Measurements from ENCODE around the gene PHEX.

DNA sequence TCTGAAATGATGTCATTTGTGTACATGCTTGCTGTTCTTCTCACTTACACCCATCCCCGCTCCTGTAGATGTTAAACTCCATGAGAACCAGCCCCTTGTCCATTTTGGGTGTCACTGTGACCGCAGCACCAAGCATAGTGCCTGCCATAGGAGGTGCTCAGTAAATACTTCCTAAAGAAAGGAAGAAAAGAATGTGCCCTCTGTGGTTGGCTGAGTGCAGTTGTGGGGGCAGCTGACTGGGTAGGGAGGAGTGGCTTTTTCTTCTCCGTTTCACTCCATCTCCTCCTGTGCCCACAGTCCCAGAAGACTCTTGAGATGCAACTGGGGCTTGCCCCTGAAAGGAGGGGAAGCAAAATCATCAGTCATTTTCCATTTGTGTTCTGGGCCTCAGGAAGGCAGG, 25.5 kb downstream of the PHEX start:
- TF ChIP-seq, protein P1, sequence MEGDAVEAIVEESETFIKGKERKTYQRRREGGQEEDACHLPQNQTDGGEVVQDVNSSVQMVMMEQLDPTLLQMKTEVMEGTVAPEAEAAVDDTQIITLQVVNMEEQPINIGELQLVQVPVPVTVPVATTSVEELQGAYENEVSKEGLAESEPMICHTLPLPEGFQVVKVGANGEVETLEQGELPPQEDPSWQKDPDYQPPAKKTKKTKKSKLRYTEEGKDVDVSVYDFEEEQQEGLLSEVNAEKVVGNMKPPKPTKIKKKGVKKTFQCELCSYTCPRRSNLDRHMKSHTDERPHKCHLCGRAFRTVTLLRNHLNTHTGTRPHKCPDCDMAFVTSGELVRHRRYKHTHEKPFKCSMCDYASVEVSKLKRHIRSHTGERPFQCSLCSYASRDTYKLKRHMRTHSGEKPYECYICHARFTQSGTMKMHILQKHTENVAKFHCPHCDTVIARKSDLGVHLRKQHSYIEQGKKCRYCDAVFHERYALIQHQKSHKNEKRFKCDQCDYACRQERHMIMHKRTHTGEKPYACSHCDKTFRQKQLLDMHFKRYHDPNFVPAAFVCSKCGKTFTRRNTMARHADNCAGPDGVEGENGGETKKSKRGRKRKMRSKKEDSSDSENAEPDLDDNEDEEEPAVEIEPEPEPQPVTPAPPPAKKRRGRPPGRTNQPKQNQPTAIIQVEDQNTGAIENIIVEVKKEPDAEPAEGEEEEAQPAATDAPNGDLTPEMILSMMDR (IDR thresholded peaks at IDR 0.05): no peak
- TF ChIP-seq POLR2A (IDR thresholded peaks at IDR 0.05): no peak
